Stimulated activated CD8-positive, alpha-beta memory T cell treated with anti-CD3 and anti-CD28 coated beads, Interleukin-15, amount 100 ng/mL, for 48 hours (primary cell): Measurements from ENCODE around the gene EFCAB9.

Source experiments
- DNase-seq, 2 donors: peaks; one replicate each; pipeline ENCODE4 v3.0.0-alpha.2; 2020; ENCODE audit warnings: low read depth in 2 of 2

The EFCAB9 gene

DNA sequence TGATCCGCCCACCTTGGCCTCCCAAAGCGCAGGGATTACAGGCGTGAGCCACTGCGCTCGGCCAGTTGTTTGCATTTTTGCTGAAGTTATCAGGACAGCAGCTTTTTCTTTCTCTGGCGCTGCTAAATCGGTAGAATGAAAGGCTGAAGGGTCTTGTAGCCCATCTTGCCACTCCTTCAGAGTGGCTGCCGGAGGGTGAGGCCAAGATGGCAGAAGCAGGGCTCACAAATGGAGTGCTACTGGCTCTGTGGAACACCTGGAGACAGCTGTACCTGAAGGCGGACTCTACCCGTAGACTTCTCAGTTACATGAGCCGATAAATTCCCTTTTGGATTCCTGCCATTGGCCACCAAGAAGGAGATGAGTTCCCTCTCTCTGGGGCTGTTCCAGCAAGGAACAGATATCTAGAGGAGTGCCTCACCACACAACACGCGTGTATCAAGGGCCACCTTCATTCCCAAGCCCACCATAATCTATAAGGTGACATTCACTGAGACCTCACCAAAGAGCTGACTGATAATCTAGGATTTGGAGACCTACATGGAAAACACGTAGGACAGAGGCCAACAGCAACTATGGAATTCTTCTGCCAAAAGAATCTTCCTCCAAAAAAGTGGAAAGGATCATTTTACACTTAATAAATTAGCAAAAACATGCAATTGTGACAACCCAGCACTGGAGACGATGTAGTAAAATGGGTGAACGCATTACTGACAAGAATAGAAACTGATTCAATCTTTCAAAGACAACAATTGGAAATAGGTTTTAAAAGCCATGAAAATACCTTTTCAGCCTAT, 27.7 kb upstream of the EFCAB9 start:
- no peak for DNase-seq

DNA sequence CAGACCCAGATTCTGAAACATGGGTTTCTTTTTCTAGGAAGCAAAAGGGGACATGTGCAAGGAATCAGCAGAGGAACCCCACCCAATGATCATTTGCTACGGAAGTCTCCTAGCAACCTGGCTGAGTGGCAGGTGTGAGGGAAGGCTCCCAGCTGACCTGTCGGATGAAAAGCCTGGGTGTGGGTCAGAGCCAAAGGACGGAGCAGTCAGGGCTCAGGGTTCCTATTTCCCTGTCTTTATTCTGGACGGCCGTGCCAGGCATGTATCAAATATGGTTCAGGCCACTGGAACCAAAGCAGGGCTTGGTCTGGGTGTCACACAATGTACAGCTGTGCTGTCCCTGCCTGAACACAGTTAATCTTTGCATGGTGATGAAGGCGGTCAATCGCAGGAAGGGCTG, 26.1 kb upstream of the EFCAB9 start:
- no peak for DNase-seq

DNA sequence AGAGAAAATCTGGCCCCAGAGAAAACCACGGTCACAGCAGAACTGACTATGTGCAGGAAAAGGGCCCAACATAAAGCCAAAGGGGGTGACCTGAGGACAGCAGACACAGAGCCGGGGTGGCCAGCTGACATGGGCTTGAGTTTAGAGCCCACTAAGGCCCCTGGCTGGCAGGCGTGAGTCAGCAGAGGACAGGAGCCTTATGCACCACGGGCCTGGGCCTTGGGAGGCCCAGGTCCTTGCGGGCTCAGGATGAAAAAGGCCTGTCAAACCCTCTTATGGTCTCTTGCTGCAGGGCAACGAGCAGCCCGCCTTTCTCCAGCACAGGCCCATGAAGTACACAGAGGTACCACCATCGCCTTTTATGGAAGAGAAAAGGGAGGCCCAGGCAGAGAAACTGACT, 25.7 kb upstream of the EFCAB9 start:
- DNase-seq: no peak

DNA sequence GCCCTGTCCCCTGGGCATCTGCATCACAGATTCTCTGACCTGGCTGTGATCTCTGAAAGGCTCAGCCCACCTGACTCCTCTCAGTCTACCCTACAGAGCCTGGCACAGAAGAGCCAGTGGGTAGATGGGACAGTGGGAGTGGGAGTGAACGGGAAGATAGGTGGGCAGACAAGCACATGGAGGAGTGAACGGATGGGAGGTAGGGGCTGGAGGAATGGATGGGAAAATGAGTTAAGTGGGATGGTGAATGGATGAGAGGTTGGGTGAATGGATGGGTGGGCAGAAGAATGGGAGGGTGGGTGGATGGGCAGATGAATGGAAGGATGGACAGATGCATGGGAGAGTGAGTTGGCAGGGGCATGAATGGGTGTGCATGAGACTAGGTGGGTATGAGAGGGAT, 24.8 kb upstream of the EFCAB9 start:
- no peak for DNase-seq

DNA sequence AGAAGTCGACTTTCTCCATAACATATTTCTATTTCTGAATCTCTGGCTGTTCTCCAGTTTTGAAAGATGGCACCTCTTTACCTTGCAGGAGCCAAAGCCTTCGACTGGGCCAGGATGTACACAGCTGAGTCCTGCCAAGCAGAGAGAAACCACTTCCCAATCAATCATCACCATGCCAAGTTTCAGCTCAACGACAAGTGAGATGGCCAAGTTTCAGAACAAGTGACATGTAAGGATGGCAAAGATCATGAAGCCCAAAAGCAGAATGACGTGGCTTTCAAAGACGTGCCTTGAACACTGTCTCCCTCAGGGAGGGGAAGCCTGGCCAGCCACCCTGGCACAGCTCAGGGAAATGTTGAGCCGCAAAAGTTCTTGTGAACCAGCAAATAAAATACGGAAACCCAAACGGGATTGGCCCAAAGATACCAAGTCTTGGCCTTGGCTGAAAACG, 23.7 kb upstream of the EFCAB9 start:
- no peak for DNase-seq

DNA sequence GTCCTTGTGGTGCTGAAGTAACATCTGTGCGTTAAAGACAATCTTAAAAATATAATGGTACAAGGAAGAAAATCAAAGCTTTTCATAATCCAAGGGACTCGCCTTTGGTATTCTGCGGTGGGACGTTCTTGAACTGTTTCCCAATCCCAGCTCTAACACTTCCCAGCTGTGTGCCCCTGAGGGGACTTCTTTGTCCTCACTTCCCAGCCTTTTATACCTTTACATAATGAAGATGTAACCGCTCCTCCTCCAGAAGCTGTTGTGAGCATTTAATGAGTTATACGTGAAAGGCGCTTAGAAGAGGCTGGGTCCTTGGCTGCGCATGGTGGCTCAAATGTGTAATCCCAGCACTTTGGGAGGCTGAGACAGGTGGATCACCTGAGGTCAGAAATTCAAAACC, 22.9 kb upstream of the EFCAB9 start:
- no peak for DNase-seq

DNA sequence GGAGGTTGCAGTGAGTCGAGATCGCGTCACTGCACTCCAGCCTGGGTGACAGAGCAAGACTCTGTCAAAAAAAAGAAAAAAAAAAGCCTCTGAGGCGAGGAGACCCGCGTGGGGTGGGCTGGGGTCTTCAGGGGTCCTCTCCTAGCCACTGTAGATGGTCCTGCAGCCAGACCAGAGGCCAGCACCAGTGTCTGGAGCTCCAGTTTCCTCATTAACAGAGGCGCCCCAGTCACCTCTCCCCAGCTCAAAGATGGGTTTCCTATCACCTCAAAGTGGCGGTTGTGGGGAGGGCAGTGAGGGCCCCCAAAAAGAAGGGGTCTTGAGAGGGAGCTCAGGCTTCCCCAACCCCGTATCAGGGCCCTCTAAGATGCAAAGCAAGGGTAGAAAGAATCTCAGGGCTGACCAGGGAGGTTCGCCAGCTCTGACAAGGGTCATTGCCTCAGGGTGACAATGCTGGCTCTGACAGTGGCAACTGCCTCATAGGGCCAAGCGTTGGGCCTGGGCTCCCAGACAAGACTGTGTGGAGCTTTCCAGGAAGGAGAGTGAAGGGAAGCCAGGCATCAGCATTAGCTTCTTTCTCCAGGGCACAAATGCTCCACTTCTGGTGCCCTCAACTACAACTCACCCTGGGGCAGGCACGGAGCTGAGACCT, 20.9 kb upstream of the EFCAB9 start:
- DNase-seq: no peak

DNA sequence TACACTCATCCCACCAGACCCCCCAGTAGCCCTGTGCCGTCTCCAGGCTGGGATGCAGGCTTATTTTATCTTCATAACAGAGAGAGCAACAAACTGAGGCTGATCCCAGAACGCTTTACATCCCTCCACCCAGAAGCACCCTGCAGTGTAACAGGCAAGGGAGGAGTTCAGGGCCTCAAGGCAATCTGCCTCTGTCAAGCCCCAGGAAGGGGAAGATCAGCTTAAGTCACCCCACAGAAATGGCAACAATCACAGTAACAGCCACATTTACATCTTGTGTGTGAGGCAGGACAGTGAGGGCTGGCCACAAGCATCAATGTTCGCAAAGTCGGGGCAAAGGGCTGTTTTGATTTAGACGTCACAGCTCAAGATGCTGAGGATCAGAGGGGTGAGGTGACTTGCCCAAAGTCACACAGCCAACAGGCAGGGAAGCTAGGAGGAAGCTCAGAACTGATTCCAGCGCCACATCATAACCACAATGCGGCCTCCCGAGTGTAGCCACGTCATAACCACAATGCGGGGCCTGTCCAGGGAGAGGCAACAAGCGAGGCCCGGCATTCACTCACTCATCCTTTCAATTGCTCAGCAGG, 20.3 kb upstream of the EFCAB9 start:
- DNase-seq: peak; percentile 78 to 86

DNA sequence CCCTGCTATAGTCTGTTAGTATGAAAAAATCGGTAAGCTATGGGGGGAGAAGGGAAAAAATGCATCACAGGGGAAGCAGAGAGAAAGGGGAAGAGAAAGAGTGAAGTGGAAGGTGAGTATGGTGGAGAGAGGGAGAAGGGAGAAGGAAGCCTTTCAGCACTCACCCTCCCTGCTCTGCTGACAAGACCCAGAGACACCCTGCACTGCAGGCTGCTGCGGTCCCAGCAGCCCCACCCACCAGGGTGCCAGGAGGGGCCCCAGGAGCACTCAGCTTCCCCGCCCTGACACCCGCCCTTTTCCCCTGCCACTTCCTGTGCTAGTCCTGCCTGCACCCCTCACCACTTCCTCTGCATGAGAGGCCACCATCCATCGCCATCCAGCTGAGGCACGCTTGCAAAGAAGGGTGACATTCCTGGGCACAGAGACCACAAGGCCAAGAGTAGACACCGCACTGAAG, 18.7 kb upstream of the EFCAB9 start:
- DNase-seq: peak; percentile 91 to 92

DNA sequence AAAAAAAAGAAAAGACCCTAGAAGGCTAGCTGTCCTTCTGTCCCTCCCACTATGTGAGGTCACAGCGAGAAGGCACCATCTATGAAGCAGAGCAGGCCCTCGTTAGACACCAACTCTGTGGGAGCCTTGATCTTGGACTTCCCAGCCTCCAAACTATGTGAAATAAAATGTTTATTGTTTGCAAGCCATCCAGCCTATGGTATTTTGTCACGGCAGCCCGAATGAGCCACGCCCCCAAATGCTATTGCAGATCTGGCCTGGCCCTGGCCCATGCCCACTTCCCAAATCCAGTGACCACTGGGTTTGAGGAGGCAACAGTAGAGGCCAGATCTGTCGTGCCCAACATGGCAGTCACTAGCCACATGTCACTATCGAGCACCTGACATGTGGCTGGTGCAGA, 16.8 kb upstream of the EFCAB9 start:
- no peak for DNase-seq

DNA sequence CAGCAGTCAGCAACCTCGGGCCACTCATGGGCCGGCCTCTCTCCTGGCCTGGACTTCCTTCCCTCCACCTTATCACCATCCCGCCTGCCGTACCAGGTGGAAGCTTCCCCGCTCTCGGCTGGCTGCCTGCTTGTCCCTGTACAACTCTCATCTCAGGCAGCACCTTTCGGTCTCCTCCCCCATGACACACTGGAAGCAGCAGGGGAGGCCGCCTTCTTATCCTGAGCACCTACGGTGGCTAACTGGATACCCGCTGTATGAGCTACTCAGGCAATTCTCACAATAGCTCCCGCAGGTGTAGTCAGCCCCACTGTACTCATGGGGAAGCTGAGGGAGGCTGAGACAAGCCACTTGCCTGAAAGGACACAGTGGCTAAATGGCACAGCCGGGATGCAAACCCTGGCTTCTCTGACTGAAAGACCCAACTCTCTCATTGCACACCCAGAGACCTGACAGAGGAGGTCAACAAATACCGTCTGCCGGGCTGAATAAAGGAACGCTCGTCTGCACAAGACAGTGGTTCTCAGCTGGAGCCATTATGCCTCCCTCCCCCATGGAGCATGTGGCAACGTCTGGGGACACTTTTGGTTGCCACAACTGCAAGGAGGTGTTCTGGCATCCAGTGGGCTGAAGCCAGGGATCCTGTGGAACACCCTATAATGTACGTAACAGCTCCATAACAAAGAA, 15.5 kb upstream of the EFCAB9 start:
- DNase-seq: peak in 1 of 2 donors; percentile 40

DNA sequence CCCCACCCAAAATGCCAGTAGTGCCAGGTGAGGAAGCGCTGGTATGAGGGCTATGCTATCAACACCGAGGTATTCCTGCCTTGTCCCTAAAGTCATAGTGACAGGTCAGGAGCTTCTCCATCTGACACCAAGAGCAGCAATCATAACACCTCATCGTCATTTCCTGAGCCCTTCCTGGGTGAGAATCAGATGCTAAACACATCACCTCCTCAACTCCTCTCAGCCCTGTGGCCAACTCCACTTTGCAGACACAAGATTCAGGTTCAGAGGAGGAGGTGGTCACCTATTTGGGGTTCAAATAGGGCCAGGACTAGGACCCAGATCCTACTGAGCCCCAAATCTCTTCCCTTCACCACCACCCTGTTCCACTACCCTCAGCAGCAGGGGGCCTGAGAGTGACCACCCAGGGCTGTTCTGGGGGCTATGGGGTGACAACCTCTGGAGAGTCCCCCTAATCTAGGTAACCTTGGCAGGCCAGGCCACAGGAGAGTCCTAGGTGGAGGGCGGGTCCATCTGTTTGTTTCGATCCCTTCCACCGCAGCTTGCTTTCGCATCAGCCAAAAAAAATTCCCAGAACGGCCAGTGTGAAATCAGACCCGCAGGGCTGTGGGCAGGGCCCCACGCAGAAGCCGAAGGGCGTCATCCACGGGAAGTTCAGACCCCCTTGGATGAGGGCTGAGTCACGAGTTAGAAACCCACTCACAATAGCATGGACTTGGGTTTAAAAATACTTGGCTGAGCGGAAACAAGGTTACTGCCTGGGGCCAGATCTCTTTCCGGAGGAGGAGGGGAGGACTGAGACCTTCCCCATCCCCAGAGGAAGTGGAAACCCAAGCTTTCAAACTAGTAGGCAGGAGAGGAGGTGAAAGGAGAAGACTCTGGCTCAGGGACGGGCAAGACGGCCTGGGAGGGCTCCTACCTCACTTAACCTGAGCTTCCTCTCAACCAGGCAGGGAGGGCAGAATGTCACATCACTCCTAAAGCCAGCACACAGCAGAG, 14.7 kb upstream of the EFCAB9 start:
- peak; percentile 52 to 53 for DNase-seq

DNA sequence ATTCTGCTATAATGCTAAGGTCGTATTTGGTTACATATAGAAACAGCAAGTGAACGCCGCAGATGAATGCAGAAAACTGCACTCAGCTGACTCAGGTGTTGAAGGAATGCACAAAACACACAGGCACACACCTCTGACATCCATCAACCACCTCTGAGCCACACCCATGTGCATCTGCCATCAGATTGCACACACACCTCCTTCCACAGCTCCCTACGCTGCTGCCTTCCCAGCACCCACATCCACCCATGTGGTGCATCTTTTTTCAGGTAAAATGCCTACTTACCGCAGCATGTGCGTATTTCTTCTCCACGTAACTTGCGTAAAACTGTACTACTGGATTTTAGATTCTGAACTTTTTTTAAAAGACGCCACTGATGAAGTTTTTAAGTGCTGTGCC, 13.0 kb upstream of the EFCAB9 start:
- no peak for DNase-seq

DNA sequence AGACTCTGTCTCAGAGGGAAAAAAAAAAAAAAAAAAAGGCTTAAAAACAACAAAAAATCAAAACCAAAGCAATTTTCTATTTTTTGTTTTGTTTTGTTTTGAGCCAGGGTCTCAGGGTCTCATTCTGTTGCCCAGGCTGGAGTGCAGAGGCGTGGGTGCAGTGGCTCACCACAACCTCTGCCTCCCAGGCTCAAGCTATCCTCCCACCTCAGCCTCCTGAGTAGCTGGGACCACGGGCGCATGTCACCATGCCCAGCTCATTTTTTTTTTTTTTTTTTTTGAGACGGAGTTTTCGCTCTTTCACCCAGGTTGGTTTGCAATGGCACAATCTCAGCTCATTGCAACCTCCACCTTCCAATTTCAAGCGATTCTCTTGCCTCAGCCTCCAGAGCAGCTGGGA, 11.7 kb upstream of the EFCAB9 start:
- DNase-seq: no peak

DNA sequence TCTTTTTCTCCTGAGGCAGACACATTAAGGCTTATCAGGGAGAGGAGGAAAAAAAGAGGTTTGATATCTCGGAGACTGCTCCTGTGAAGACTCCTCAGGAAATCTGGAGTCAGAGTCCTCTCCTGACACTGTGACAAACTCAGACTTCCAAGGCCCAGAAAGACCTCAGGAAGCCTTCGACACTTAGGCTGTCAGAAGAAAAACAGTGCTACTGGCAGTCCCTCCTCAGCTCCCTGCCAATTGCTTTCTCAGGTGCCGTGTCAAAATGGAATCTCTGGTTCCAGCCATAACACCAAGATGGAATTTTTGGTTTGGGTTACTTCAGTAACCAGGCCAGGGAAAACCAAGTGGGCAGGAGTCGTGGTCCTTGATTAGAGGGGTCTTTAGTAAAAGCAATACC, 10.1 kb upstream of the EFCAB9 start:
- DNase-seq: no peak

DNA sequence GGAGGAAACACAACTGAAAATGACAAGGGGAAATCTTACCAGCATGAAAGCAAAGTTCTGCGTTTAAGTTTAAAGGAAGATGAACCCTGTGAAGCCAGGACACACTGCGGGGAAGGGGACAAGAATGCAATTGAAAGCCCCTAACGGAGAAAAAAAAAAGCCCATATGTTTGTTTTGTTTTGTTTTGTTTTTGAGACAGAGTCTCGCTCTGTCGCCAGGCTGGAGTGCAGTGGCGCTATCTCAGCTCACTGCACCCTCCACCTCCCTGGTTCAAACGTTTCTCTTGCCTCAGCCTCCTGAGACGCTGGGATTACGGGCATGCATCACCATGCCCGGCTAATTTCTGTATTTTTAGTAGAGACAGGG, 8.9 kb upstream of the EFCAB9 start:
- DNase-seq: no peak

DNA sequence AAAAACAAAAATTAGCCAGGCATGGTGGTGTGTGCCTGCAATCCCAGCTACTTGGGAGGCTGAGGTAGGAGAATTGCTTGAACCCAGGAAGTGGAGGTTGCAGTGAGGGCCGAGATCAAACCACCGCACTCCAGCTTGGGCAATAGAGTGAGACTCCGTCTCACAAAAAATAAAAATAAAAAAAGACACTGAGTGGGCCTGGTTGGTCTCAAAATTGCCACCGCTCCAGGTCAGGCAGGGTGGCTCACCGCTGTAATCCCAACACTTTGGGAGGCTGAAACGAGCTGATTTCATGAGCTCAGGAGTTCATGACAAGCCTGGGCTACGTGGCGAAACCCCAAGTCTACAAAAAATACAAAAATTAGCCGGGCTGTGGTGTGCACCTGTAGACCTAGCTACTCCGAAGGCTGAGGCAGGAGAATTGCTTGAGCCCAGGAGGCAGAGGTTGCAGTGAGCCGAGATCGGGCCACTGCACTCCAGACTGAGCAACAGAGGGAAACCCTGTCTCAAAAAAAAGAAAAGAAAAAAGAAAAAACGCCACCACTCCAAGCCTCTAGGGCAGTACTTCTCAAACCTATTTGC, 7.8 kb upstream of the EFCAB9 start:
- DNase-seq: no peak

DNA sequence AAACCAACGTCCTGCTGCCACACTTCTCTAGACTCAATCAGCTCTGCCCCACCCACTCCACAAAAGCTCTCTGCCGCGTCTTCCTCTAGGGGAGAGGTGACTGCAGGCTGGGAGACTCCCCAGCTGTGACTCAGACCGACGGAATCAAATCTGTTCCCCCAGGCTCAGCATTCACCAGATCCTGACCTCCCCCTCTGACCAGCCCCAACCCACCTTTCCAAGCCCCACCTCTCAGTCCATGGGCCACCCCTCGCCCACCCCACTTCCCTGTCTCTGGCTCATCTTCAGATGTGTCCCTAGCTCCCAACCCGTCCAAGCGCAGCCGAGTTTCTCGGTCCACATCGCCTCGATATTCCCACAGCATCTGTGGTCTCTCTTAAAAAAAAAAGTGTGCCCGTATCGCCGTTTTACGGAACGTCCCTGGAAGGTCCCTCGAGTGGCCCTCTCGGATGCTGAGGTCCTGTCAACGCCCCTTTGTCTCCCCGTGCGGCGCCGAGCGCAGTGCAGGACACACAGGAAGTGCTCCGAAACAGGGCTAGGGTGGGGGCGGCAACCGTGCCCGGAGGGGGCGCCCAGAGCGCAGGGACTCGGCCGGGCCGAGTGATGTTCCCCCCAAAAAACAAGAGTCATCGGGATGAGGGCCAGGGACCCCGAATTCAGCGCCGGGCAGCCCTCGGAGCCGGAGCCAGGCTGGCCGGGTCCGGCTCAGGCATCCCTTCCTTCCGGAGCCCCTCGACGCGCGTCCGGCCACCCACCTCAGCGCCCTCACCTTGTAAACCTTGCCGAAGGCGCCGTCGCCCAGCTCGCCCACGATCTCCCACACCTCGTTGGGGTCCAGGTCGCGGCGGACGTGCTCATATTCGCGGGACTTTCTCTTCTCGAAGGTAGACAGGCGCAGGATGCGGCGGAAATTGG, 6.6 kb upstream of the EFCAB9 start:
- DNase-seq: peak; percentile 58 to 61

DNA sequence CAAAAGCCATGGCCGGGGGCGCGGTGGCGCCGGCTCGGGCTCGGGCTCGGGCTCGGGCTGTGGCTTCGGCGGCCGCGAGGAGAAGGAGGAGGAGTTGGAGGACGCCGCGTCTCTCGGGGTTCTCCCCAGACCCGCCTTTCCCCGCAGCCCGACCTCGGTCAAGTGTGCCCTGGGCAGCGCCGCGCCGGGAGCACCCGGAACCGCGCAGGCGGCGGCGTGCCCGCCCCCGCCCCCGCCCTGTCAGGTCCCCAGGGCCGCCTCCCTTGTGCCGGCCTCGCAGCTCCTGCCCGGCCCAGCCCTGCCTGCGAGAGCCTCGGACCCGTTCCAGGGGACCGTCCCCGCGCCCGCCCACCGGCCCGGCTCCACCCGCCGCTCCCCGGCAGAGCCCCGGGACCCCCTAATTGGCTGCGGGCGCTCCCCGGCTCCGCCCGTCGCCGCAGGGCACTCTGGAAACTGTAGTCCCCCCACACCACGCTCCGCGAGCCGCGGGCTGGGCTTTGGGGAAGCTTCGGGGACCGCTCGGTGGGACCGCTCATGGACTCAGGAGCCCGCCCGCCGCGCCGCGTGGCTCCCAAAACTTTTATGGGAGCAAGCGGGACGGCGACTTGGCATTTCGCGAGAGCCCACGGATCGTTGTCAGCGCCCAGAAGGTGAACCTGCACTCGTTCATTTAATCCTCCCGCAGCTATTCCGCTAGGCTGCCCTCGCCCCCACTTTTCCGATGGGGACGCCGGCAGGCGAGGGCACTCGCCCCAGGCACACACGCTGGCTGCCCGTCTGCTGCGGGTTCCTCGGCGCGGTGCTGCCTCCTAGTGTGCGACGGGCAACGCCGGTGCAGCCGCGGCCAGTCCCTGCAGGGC, 5.7 kb upstream of the EFCAB9 start, which contains the start of gene STK10:
STK10 (minus strand) TSS at position 192 of the 860 bp plus-strand sequence; CDS start at position 10, 182 bp downstream.
- DNase-seq: peak; percentile 88 to 93
